Suprapubic skin (tissue), 3 donors: ENCODE results near the gene USP2.

Experiments
- CTCF ChIP-seq, 2 donors: fragments of 200-600 bp in 1 of 2; fragments of 450-650 bp in 1 of 2; sonication (generic) in 1 of 2; IDR thresholded peaks; one replicate each; pipeline ENCODE4 v1.5.1; 2016 to 2019; ENCODE audit warnings: antibody characterized with exemption in 2 of 2, mild to moderate bottlenecking in 1 of 2, moderate library complexity in 1 of 2
- POLR2A ChIP-seq, 2 donors: fragments of 450-650 bp; IDR thresholded peaks; one replicate each; pipeline ENCODE4 v1.6.1; 2017; ENCODE audit warnings: antibody characterized with exemption in 2 of 2, mild to moderate bottlenecking in 2 of 2, moderate library complexity in 2 of 2

- no peak for TF ChIP-seq CTCF (IDR thresholded peaks at IDR 0.05)
- TF ChIP-seq POLR2A (IDR thresholded peaks at IDR 0.05), result no peak
These were observed 43.7 kb downstream of the USP2 start for GRCh38 chr11:119337581-119338317.
